HG03159 (cell line): Measurements from ENCODE around the gene TM2D3.

ENCODE experiments used
- ATAC-seq: cut with Tn5 transposase; IDR thresholded peaks from one replicate; pipeline ENCODE4 v1.9.1; 2021; ENCODE audit warnings: mild to moderate bottlenecking, moderate library complexity; ENCODE audit not compliant: unreplicated experiment

The TM2D3 gene

GRCh38 chr15:101608201-101608600 is 44.0 kb downstream of the TM2D3 start:
- no peak for ATAC-seq

- ATAC-seq = no peak
Measured at GRCh38 chr15:101607108-101607507, 45.1 kb downstream of the TM2D3 start.

- no peak for ATAC-seq
Measured at GRCh38 chr15:101604124-101604874, 47.9 kb downstream of the TM2D3 start.

- ATAC-seq = no peak
Measured at GRCh38 chr15:101602801-101603200, 49.4 kb downstream of the TM2D3 start.

- ATAC-seq = no peak
Measured at GRCh38 chr15:101600035-101600434, 52.1 kb downstream of the TM2D3 start.

GRCh38 chr15:101599091-101599490 is 53.1 kb downstream of the TM2D3 start:
- ATAC-seq = no peak

GRCh38 chr15:101597360-101597928 is 54.7 kb downstream of the TM2D3 start:
- no peak for ATAC-seq

GRCh38 chr15:101596633-101597032 is 55.5 kb downstream of the TM2D3 start:
- ATAC-seq = no peak
